ENCODE data around the gene MTERF2. TPM values are rescaled to one million over a fixed set of nuclear protein-coding genes. Genes with fewer than 3 reads are reported as not detected.

Gene MTERF2
- total RNA-seq, 4 donors from 2014 or later = 3.8 to 31.5 (median 18.6) TPM

DNA sequence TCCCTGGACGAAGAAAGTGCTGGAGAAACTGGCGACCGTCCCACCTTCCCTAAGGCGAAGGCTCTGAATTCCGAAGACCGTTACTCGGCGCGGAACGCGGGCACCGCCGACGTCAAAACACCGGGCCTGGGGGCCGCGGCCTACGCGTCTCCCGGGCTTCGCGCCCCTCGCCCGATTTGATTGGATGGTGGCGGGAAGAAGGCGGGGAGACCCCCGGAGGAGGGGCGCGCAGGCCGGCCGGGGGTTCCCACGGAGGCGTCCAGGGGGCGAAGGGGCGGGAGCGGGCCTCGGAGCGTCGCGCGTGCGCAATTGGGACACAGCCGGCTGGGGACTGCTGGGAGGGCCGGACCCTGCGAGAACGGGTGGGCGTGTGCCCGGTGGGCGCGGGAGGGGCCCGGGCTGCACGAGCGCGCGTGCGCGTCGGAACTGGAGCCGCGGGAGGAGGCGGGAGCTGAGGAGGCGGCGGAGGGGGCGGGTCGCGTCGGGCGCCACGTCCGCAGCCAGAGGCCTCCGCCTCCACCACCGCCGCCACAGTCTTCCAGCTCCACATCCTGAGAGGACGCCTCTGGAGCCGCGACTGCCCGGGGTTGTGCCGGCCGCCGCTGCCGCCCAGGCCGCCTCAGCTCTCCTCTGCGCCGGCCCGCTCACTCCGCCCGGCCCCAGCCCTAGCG, 31.4 kb downstream of the MTERF2 start, which contains the start of gene TMEM263:
TSS of gene TMEM263 (plus strand) at position 531 of the 671 bp plus-strand sequence. CDS start 11,210 bp downstream, outside the sequence.
- no peaks in the 10 kb centered on the region for H3K27me3 ChIP-seq
- intact Hi-C loops (cut with DNase I; ENCODE audit: low total_unique reads) = loop anchor here (10.0 kb wide), 1 partner anchor 139 kb away; the partner anchor contains the start of gene CRY1
- no peaks in the 10 kb centered on the region for H3K9me3 ChIP-seq
- H3K4me1 ChIP-seq = no peaks in the 10 kb centered on the region
- peak within 1 kb of the TSS; percentile 95 to 100 for H3K27ac ChIP-seq
- H3K4me3 ChIP-seq = peak within 1 kb of the TSS; percentile 75 to 95
- H3K36me3 ChIP-seq = no peaks in the 10 kb centered on the region
- peak; percentile 95 to 98 for DNase-seq
- TF ChIP-seq CTCF (IDR thresholded peaks at IDR 0.05) (peak in 1 of 4 experiments; percentile 36), POLR2A (IDR thresholded peaks at IDR 0.05) (peak; percentile 88 to 98)

- Histone ChIP-seq H3K4me1 (no peaks in the 10 kb centered on the region), H3K36me3 (no peaks in the 10 kb centered on the region), H3K27ac (peak overlapping the region; percentile 95 to 100), H3K27me3 (no peaks in the 10 kb centered on the region), H3K9me3 (no peaks in the 10 kb centered on the region), H3K4me3 (peak overlapping the region; percentile 47 to 95)
- DNase-seq = peak; percentile 52 to 55
- intact Hi-C loops (cut with DNase I; ENCODE audit: low total_unique reads) = loop anchor here (10.0 kb wide), 1 partner anchor 140 kb away; the partner anchor contains the start of gene CRY1
- TF ChIP-seq POLR2A (IDR thresholded peaks at IDR 0.05) (no peak), CTCF (IDR thresholded peaks at IDR 0.05) (no peak)
These were observed 32.2 kb downstream of the MTERF2 start for GRCh38 chr12:106954462-106955376.

DNA sequence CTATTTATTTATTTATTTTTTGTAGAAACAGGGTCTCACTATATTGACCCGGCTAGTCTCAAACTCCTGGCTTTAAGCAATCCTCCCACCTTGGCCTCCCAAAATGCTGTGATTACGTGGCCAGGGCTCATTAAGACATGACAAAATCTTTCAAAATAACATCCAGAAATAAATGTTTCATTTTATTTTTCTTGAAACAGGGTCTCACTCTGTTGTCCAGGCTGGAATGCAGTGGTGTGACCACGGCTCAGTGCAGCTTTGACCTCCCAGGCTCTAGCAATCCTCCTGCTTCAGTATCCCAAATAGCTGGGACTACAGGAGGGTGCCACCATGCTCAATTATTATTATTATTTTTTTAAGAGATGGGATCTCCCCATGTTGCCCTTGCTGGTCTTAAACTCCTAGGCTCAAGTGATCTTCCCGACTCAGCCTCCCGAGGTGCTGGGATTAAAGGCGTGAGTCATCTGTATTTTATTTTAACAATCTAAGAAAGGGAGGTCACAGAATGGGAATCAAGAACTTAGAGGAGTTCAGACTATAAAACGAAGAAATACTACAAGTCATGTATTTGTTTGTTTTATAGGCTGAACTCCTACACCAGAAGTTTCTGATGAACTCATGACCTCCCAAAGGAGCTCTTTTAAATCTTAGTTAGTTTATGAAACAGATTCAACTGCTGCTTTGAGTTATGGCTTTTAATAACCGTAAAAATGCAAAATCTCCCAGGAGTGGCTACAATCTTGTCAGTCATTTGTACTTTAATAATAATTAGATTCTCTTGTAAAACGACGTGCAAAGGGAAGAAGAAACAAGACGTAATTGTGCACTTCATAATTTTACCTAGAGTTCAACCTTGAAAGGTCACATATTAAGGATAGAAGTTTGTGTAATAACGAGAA, 33.3 kb downstream of the MTERF2 start:
- DNase-seq = peak in 1 of 2 donors; percentile 21
- no peaks in the 10 kb centered on the region for H3K36me3 ChIP-seq
- TF ChIP-seq CTCF (IDR thresholded peaks at IDR 0.05) (no peak), POLR2A (IDR thresholded peaks at IDR 0.05) (no peak)
- no peaks in the 10 kb centered on the region for H3K27me3 ChIP-seq
- peak overlapping the region; percentile 95 to 100 for H3K27ac ChIP-seq
- intact Hi-C loops (cut with DNase I; ENCODE audit: low total_unique reads) = loop anchor here (10.0 kb wide), 1 partner anchor 141 kb away; the partner anchor contains the start of gene CRY1
- H3K4me1 ChIP-seq = no peaks in the 10 kb centered on the region
- no peaks in the 10 kb centered on the region for H3K9me3 ChIP-seq
- H3K4me3 ChIP-seq = no peak overlapping the region

DNA sequence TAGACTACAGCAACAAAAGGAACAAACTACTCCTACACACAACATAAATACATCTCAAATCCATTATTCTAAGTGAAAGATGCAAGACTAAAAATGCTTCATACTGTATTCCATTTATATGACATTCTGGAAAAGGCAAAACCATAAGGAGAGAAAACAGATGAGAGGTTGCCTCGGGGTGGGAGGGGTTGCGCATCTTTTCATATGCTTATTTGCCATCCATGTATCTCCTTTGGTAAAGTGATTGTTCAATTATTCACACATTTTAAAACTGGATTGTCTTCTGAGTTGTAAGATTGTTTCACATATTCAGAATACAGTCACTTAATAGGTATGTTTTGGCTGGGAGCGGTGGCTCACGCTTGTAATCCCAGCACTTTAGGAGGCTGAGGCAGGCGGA, 36.4 kb downstream of the MTERF2 start:
- intact Hi-C loops (cut with DNase I; ENCODE audit: low total_unique reads) = loop anchor here (10.0 kb wide), 1 partner anchor 144 kb away; the partner anchor contains the start of gene CRY1
- no peaks in the 10 kb centered on the region for H3K9me3 ChIP-seq

More for the DNA sequence above, 36.4 kb downstream of the MTERF2 start:
- DNase-seq = no peak
- H3K27me3 ChIP-seq = no peaks in the 10 kb centered on the region
- H3K27ac ChIP-seq = no peak overlapping the region
- H3K4me3 ChIP-seq = no peak overlapping the region
- H3K4me1 ChIP-seq = no peaks in the 10 kb centered on the region
- H3K36me3 ChIP-seq = no peaks in the 10 kb centered on the region
- TF ChIP-seq CTCF (IDR thresholded peaks at IDR 0.05) = no peak
- TF ChIP-seq POLR2A (IDR thresholded peaks at IDR 0.05) = no peak
